Stimulated activated CD4-positive, alpha-beta T cell treated with anti-CD3 and anti-CD28 coated beads, TNF-alpha, amount 100 ng/mL, for 48 hours (primary cell): ENCODE results near the gene RGS4.

ENCODE experiments used
- DNase-seq, 3 donors: peaks; one replicate each; pipeline ENCODE4 v3.0.0-alpha.2; 2020; ENCODE audit warnings: low read depth in 3 of 3

RGS4 gene

GRCh38 chr1:163069142-163069541 lies at the start of gene RGS4:
Gene RGS4 (plus strand): TSS chr1:163069361. CDS start chr1:163069485, 124 bp downstream.
- DNase-seq, result no peak

DNA sequence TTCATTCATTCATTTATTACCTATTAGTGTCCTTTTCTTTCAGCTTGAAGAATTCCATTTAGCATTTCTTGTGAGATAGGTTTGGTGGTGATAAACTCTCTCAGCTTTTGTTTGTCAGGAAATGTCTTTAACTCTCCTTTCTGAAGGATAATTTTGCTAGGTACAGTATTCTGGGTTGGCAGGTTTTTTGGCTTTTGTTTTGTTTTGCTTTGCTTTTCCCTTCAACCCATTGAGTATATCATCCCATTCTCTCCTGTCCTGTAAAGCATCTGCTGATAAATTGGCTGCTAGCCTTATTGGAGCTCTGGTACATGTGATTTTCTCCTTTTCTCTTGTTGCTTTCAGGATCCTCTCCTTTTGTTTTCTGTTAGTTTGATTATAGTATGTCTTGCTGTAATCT lies 47.0 kb upstream of the RGS4 start:
- DNase-seq, result no peak

- DNase-seq, result no peak
Observed at GRCh38 chr1:163027610-163028009, 41.6 kb upstream of the RGS4 start.

DNA sequence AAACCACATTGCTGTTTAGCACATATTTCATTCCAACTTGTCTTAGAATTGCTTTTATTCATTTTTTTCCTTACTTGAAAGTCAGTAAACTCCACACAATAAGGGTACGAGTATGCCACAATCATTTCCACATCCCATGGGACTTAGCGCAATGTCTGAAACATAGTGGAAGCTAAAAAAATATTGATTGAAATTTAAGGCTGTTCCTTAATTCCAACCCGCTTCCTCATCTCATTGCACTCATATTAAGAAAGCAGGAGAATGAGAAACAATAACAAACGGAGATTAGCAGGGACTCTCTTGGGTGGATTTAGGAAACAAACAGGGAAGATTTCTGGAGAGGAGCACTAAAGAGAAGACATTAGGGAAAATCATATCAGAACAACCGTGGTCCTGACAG lies 39.3 kb upstream of the RGS4 start:
- DNase-seq, result no peak

- DNase-seq, result no peak
Observed at GRCh38 chr1:163035446-163036249, 33.5 kb upstream of the RGS4 start.

DNA sequence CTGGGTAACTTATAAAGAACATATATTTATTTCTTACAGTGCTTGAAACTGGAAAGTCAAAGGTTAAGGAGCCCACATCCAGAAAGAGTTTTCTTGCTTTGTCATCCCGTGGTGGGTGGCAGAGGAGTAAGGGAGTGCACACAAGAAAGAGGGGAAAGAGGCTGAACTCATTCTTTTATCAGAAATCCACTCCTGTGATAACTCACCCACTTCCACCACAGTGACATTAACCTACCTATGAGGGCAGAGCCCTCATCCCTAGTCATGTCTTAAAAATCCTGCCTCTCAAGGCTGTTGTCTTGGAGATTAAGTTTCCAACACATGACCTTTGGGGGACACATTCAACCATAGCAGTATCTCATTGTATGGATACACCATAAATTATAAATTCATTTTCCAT lies 32.5 kb upstream of the RGS4 start:
- no peak for DNase-seq

DNA sequence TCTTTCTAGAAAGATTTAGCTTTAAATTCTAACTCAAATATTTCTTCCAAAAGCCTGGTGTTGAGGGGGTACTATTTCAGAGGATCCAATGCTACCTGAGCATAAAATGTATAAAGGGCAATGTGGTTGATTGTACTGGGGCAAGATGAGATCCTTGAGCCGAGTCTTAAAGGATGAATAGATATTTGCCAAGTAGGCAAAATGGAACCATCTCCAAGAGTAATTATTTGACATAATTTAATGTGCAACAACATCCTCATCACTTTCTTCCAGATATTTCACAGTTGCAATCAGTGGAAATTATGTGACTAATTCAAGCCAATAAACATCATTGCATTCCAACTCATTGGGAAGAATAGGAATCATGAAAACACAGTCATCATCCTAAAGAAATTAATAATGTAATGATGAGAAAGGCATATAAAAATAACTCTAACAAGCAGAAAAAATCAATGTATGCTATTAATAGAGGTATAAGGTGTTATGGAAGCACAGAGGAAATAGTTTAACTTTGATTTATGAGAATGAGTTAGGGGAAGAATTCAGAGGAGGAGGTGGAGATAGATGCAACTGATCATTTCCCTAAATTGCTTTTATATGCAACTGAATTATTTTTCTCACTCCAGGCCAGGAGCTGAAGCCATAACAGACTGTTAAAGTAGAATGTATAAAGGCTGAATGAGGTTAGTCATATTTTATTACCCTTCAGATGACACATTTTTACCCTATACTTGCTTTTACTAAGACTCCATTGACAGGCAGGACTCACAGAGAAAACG lies 30.0 kb upstream of the RGS4 start:
- no peak for DNase-seq

GRCh38 chr1:163039707-163040093 lies 29.5 kb upstream of the RGS4 start:
- no peak for DNase-seq

DNA sequence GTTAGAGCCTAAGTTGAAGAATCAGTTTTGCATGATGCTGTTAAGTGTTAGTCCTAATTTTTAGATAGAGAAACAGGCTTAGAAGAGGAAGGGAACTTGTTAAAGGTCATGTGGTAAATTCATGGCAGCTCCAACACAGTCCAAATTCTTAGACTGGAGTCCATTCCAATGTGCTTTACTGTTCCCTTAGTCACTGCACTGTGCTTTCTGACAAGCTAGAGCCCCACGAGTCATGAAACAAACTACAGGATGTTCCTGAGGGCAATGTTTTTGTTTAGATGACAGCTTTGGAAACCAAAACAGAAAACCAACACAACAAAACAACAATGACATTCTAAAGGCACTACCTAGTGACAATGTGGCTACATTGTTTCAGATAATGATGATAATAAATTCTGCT lies 23.1 kb upstream of the RGS4 start:
- DNase-seq, result no peak

DNA sequence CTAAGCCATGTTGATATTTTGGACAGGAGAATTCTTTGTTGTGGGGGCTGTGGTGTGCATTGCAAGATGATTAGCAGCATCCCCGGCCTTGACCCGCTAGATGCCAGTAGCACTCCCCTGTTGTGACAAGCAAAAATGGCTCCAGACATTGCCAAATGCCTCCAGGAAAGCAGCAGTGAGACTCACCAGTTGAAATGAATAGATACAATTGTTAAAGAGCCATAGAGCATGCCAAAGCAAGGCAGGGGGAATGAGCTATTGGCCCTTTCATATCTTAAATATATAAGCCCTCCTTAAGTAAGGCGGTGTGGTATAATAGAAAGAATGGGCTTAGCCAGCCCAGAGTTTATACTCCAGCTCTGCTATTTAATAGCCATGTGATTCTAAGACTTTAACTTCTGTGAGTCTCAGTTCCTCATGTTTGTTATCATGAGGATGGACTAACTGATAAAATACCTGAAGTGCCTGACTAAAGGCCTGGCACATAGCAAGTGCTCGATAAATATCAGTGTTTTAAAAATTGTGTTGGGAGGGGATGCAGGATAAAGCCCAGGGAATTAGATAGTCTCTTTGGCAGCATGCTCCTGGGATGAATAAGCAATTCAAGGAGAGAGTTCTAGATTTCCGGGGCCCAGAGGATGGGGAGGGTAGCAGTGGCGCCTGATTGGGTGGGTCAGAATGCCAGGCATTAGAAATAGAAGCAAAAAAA lies 21.1 kb upstream of the RGS4 start:
- DNase-seq, result no peak

DNA sequence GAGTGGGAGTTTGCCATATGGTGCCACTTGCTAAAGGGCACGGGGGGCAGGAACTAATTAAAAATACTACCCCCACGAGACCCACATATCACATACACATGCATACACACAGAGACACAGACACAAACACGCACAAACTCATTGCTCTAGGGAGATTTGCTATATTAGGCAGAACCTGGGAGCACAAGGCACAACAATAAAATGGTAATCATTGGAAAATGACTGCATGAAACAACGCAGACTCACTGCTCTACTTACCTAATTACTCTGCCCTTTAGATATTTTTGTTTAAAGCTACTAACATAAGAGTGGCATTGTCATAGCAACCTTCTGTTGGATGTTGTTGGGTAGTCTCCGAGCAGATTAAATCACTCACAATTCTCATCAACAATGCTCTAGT lies 20.3 kb upstream of the RGS4 start:
- DNase-seq, result no peak

GRCh38 chr1:163049296-163049695 lies 19.9 kb upstream of the RGS4 start:
- DNase-seq, result no peak

- DNase-seq, result no peak
Observed at GRCh38 chr1:163050496-163050895, 18.7 kb upstream of the RGS4 start.

- DNase-seq, result no peak
Observed at GRCh38 chr1:163054181-163054591, 15.0 kb upstream of the RGS4 start.

GRCh38 chr1:163055005-163055404 lies 14.2 kb upstream of the RGS4 start:
- DNase-seq, result no peak

DNA sequence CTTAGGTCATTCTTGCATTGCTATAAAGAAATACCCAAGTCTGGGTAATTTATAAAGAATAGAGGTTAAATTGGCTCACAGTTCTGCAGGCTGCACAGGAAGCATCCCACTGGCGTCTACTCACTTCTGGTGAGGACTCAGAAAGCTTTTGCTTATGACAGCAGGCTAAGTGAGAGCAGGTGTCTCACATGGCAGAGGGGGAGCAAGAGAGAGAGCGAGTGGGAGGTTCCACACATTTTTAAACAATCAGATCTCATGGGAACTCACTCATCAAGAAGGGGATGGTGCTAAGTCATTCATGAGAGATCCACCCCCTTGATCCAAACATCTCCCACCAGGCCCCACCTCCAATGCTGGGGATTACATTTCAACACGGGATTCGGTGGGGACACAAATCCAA lies 13.6 kb upstream of the RGS4 start:
- DNase-seq, result no peak

DNA sequence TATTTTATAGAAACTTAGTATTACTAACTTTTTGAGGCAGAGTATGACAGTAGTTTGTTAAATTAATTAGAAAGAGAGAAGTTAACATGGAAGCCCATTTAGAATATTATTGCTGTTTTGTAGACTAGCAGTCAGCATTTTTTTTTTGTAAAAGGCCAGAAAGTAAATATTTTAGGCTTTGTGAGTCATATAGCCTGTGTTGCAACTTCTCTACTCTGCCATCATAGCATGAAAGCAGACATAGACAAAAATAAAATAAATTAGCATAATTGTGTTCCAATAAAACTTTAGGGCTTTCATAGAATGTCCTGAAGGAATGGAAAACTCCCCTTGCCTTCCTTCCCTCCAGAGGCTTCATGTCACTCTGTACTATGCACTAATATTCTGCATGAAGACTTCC lies 12.3 kb upstream of the RGS4 start:
- DNase-seq, result no peak

DNA sequence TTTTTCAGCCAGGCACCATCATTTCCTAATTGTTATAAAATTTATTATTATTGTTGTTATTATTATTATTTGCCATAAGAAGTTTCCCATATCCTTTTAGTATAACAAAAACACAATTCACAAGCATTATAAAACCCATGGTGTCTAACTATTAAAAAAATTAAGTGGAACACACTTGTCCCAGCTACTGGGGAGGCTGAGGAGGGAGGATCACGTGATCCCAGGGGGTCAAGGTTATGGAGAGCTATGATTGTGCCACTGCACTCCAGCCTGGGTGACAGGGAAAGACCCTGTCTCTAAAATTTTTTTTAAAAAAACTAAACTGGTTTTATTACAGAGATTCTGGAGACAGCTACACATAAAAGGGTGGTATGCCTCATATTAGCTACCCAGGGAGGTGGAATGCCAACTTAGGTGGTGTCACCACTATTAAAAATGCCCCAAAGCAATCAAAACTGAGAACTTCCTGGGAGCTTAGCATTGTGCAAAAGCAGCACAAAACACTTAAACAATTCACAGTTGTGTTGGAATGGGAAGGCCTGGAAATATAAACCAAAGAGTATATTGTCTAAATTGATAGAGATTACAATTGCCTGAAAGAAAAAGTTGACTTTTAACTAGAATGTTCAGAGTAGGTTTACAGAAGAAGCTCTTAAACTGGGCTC lies 8.7 kb upstream of the RGS4 start:
- no peak for DNase-seq

- DNase-seq, result no peak
Observed at GRCh38 chr1:163063143-163063542, 6.0 kb upstream of the RGS4 start.

GRCh38 chr1:163063610-163064009 lies 5.6 kb upstream of the RGS4 start:
- no peak for DNase-seq

- DNase-seq, result no peak
Observed at GRCh38 chr1:163066168-163066567, 3.0 kb upstream of the RGS4 start.

DNA sequence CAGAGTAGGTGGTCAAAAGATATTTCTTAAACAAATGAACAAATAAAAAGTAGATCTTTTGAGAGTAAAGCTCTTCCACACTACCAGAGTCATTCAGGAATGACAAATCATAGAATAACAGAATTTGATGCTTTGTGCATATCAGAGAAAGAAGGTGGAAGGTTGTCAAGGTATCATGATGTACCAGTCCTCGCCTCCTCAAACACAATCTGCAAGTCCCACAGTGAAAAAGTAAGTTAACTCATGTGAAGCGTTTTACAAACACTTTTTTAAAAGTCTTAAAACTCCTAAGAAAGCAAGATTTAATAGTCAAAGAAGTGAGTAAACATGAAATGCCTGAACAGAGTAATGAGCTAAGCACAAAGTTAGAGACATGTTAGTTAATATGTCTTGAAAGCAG lies 2.5 kb upstream of the RGS4 start:
- no peak for DNase-seq
